Suppressor macrophage (primary cell): Measurements from ENCODE around the gene OR2AJ1.

Experiments
- DNase-seq, 4 experiments: peaks; one replicate each; pipeline ENCODE4 v3.0.0-alpha.2; 2020 to 2022
- total RNA-seq, 17 experiments: gene quantifications; one replicate each; lab custom pipeline; 2026; ENCODE audit warnings: mixed read lengths in 6 of 17, inconsistent platforms in 3 of 17; lab: John Stamatoyannopoulos, UW

Gene OR2AJ1
- 0 to 0.44 (median 0) reads per million in 17 experiments for total RNA-seq

DNA sequence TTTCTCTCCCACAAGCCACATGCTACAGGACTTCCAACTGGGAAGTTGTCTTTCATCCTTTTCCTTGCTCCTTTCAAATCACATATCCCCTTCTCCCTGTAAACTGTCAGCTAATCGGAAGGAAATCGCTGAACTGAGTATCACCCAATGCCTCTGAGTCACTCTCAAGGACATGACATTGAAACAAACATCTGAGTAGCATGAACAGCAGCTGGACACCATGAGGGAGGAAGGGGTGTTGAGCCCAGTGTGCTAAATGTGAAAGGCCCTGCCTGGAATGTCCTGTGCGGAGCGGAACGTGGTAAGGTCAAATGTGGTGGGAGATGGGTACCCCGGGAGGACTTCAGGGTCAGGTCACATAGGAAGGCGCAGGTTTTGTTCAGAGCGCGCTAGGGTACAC lies at the start of gene OR2AJ1:
OR2AJ1 (plus strand) TSS at position 22 of the 400 bp plus-strand sequence. CDS start 8,880 bp downstream, outside the sequence.
- DNase-seq: no peak

DNA sequence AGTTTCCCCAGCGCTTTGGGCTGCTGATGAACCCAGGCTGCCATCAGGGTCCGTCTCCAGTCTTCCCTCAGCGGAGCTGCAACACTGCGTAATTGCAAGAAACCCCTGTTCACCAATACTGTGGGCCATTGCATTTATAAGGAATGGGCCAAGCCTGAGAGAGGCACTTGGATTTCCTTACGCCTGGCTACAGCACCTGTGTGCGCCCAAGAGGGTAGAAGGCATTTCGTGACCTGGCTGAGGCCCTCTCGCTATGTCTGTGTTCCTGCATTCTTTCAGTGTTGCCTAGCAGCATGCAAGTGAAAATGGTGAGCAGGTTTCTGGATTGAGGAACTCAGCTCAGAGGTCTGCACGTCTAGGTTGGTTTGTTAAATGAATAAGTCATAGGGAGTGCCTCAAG lies 41.3 kb upstream of the OR2AJ1 start:
- DNase-seq: no peak

GRCh38 chr1:247884797-247885413 lies 39.8 kb upstream of the OR2AJ1 start:
- peak in 3 of 4 experiments; percentile 35 to 51 (median 39) for DNase-seq

GRCh38 chr1:247895163-247895637 lies 29.5 kb upstream of the OR2AJ1 start, which contains the start of gene OR2W3:
TSS of gene OR2W3 (plus strand) at chr1:247895587. CDS start at chr1:247895587, 0 bp downstream.
- no peak for DNase-seq

DNA sequence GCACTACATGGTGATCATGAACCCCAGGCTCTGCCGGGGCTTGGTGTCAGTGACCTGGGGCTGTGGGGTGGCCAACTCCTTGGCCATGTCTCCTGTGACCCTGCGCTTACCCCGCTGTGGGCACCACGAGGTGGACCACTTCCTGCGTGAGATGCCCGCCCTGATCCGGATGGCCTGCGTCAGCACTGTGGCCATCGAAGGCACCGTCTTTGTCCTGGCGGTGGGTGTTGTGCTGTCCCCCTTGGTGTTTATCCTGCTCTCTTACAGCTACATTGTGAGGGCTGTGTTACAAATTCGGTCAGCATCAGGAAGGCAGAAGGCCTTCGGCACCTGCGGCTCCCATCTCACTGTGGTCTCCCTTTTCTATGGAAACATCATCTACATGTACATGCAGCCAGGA lies 28.7 kb upstream of the OR2AJ1 start:
- DNase-seq: no peak

- no peak for DNase-seq
Measured at GRCh38 chr1:247904122-247904521, 20.6 kb upstream of the OR2AJ1 start.

GRCh38 chr1:247905181-247905580 lies 19.5 kb upstream of the OR2AJ1 start:
- no peak for DNase-seq

- peak in 1 of 4 experiments; percentile 12 for DNase-seq
Measured at GRCh38 chr1:247905910-247906503, 18.7 kb upstream of the OR2AJ1 start.

- peak; percentile 10 to 66 (median 31) for DNase-seq
Measured at GRCh38 chr1:247906504-247907047, 18.1 kb upstream of the OR2AJ1 start.

DNA sequence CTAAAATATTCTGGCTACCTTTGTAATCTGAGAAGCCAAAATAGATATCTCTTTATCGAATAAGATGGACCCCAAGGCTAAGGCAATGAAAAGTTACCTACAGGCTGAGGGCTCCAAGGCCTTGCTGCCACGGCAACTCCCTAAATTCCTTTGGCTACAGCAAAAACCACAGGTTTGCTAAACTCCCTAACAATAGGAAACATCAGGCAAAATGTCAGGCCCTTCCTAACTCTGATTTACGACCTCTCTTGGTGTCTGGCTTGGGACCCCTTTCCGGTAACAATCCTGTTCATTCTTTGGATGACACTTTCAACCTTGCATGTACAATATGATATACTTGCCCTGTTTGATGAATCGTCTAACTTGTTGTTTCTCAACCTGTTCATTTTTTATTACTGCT lies 15.9 kb upstream of the OR2AJ1 start:
- DNase-seq: no peak

DNA sequence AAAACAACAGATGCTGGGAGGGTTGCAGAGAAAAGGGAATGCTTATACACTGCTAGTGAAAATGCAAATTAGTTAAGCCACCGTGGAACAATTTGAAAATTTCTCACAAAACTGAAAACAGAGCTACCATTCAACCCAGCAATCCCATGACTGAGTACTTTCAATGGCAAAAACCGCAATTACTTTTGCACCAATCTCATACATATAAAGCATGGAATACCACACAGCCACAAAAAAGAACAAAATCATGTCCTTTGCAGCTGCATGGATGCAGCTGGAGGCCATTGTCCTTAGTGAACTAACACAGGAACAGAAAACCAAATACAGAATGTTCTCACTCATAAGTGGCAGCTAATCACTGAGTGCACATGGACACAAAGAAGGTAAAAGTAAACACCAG lies 10.9 kb upstream of the OR2AJ1 start:
- DNase-seq: no peak

DNA sequence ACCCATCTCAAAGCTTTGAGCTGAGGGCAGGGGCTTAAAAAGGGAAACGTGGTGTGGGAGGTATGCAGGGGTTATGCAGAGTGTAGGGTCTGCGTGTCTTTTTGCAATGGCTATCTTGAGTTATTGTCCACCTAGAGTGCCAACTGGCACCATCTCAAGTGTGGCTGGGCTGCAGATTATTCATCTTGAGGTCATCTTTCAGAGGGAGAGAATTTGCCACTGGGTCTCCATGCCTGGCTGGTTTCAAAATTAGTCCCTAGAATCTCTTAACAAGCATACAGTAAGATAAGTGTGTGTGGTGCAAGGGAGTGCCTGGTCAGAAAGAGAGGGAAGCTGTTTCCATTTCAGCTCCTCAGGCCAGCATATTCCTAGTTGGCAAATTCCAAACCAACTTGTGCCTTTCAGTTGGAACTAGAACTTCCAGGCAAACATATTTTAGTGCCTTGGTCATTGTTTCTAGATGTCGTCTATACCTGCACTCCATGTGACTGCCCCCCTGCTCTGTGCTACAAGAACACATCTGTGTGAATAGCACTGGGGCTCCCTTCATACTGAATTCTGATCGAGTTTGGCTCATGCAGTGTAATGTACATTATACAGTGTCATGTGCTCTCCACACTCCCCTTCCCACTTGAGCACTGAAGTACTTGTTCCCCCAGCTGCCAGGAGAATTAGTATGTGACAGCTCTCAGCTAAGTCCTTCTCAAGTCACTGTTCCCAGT lies 9.6 kb upstream of the OR2AJ1 start:
- no peak for DNase-seq

DNA sequence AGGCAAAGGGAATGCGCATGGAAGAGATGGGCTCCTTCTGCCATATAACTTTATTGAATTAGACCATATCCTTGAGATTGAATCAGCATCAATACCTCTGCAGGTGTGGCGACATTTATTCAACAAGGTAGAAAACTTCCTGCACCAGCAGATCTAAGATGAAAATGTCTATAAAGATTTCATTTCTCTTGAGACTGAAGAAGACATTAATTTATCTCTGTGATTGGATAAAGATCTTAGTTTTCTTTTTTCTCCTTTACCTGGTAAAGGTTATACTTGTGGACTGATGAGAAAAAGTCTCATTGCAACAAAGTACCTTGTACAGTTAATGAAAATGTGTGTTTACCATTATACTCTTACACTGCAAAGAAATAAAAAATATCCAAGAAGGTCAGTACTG lies 4.7 kb upstream of the OR2AJ1 start, which contains the start of gene OR2T8:
OR2T8 (plus strand) TSS at position 301 of the 400 bp plus-strand sequence. CDS start 766 bp downstream, outside the sequence.
- no peak for DNase-seq

DNA sequence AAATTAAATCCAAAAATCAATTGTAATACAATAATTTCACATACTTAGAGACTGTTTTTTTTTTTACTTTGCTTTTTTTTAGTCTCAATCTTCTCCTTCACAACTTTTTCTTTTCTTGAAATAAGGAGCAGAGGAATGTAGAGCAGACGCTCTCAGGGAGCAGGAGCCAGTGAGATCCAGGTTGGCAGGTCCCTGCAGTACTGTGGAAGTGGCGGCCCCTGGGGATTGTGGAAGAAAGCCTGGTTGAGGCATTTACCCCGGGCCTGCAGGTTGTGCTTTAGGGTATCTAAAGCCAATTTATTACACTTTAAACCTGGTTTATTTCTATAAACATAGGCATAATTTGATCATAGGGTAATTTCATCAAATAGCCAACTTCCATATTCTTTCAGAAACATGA lies 748 bp upstream of the OR2AJ1 start:
- DNase-seq: no peak

DNA sequence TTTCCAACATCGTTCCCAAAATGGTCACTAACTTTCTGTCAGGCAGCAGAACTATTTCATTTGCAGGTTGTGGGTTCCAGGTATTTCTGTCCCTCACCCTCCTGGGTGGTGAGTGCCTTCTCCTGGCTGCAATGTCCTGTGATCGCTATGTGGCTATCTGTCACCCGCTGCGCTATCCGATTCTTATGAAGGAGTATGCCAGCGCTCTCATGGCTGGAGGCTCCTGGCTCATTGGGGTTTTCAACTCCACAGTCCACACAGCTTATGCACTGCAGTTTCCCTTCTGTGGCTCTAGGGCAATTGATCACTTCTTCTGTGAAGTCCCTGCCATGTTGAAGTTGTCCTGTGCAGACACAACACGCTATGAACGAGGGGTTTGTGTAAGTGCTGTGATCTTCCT lies 9.3 kb downstream of the OR2AJ1 start:
- no peak for DNase-seq

DNA sequence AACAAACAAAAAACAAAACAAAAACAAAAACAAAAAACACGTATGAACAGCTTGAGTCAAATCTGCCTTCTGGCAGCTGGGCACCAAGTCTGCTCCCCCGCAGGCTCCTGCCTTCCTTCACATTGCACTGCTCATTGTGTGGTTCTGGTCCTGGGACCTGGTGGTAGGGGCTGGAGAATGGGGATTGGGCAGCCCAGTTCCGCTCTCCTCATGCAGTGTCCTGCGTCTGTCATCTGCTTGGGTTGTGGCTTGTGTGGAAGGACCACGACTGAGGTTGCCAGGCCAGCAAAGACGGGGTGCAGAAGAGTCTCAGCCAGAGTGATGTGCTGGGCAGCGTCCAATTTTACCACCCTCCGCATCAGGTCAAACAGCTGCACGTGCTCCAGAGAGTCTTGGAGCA lies 11.1 kb downstream of the OR2AJ1 start:
- DNase-seq: no peak

DNA sequence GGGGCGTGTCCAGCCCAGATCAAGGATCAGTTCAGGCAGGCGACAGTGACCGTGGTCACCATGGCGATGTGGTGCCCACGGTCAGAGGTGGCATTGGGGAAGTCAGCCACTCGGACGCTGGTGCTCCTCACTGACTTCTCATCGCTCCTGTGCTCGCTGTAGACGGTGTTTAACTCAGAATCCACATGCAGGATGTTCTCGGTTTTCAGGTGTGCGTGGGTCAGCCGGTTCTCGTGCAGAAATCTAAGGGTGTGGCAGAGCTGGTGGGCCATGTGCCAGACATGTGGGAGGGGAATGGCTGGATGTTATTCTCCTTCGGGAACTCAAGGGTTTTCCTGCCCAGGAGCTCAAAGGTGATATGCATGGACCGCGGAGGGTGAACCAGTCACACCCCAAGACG lies 11.7 kb downstream of the OR2AJ1 start:
- DNase-seq: no peak

- peak; percentile 95 to 98 (median 97) for DNase-seq
Measured at GRCh38 chr1:247936965-247937734, 12.5 kb downstream of the OR2AJ1 start.

DNA sequence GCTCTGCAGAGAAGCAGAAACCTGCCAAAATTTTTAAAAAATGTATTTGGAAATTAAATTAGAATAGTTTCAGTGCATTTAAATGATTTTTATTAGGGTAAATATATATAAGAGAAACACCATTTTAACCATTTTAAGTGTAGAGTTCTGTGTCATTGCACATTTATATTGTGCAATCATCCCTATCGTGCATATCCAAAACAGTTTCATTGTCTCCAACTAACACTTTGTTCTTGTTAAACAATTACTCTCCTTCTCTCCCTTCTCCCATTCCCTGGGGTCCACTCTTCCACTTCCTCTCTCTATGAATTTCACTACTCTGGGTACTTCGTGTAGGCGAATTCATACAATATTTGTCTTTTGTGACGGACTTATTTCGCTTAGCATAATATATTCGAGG lies 17.9 kb downstream of the OR2AJ1 start:
- no peak for DNase-seq

DNA sequence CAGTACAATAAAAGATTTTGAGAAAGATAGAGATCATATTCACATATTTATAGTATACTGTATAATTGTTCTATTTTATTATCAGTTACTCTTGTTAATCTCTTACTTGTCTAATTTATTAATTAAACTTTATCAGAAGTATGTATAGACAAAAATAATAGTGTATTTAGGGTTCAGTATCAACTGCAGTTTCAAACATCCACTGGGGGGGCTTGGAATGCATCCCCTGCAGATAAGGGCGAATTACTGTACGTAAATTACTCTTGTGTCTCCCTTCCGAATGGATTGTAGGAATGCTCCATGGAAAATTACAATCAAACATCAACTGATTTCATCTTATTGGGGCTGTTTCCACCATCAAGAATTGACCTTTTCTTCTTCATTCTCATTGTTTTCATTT lies 23.9 kb downstream of the OR2AJ1 start, which contains the start of gene OR2L8:
OR2L8 (plus strand) TSS at position 301 of the 400 bp plus-strand sequence; CDS start at position 301, 0 bp downstream.
- DNase-seq: no peak

- no peak for DNase-seq
Measured at GRCh38 chr1:247953408-247953807, 28.7 kb downstream of the OR2AJ1 start.

DNA sequence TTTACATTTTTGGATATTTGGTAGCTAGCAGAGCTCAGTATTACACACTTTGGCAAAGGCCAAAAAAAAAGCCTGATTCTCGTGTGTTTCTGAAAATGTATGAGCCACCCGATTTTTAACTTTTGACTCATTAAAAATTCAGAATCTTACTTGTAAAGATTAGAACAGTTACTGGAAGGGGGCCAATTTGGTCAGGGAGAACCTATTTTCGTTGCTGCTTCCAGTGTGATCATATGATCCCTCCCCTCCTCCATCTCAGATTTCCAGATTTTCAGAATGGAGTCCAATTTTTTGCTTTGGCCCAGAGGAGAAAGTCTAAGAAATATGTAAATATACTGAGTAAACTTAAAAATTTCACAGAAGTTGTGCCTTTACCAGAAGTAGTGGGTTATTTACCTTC lies 37.1 kb downstream of the OR2AJ1 start:
- no peak for DNase-seq
